K562 (cell line): Measurements from ENCODE around the gene SIX6. TPM values are rescaled to one million over a fixed set of nuclear protein-coding genes. Genes with fewer than 3 reads are reported as not detected.

ENCODE experiments used
- CBX5 ChIP-seq: IDR thresholded peaks from 2 replicates; pipeline ENCODE4 v1.6.1; 2014; ENCODE audit warnings: low read depth, borderline replicate concordance
- EP400 ChIP-seq: fragments of 450-650 bp; IDR thresholded peaks from 2 replicates; pipeline ENCODE4 v1.6.1; 2017; ENCODE audit warnings: antibody characterized with exemption, mild to moderate bottlenecking, moderate library complexity
- FOXP1 ChIP-seq: sonication (generic); formaldehyde crosslinking; IDR thresholded peaks from 2 replicates; pipeline ENCODE4 v1.8.0; 2022; ENCODE audit warnings: mild to moderate bottlenecking, missing genetic modification reagents
- HDAC3 ChIP-seq: fragments of 450-650 bp; IDR thresholded peaks from 2 replicates; pipeline ENCODE4 v1.6.1; 2018; ENCODE audit warnings: borderline replicate concordance, mild to moderate bottlenecking, moderate library complexity; ENCODE audit not compliant: partially characterized antibody
- HMGXB4 ChIP-seq: sonication (generic); formaldehyde crosslinking; IDR thresholded peaks from 2 replicates; pipeline ENCODE4 v1.8.1; 2023; ENCODE audit warnings: mild to moderate bottlenecking, missing genetic modification reagents
- NR3C1 ChIP-seq: sonication (generic); formaldehyde crosslinking; IDR thresholded peaks from 2 replicates; pipeline ENCODE4 v1.8.1; 2022; ENCODE audit warnings: missing genetic modification reagents
- PKNOX1 ChIP-seq: fragments of 450-650 bp; IDR thresholded peaks from 2 replicates; pipeline ENCODE4 v1.6.1; 2016
- POLR2H ChIP-seq: IDR thresholded peaks from 2 replicates; pipeline ENCODE4 v1.6.1; 2016; ENCODE audit warnings: missing genetic modification characterization, low read depth, mild to moderate bottlenecking, control low read depth, missing compliant biosample characterization, moderate library complexity
- RBM17 ChIP-seq: fragments of 200-400 bp; formaldehyde crosslinking; IDR thresholded peaks from 2 replicates; pipeline ENCODE4 v1.6.1; 2017; ENCODE audit warnings: low read depth, mild to moderate bottlenecking, low read length, borderline replicate concordance
- SIN3A ChIP-seq, 2 experiments: fragments of 150-350 bp in 1 of 2; IDR thresholded peaks; 2 replicates each; pipeline ENCODE4 v1.6.1; 2011 to 2016; ENCODE audit warnings: borderline replicate concordance in 2 of 2, low read depth in 2 of 2, low read length in 2 of 2, mild to moderate bottlenecking in 2 of 2, moderate library complexity in 2 of 2; ENCODE audit not compliant: control insufficient read depth in 1 of 2
- SMAD2 ChIP-seq: fragments of 150-350 bp; IDR thresholded peaks from 2 replicates; pipeline ENCODE4 v1.6.1; 2014; ENCODE audit warnings: low read depth, mild to moderate bottlenecking, low read length
- TOE1 ChIP-seq, 2 experiments: fragments of 450-650 bp in 1 of 2; sonication (generic) in 1 of 2; formaldehyde crosslinking in 1 of 2; IDR thresholded peaks; 2 replicates each; pipeline versions ENCODE4 v1.7.1 to v1.8.0; 2016 to 2022; ENCODE audit warnings: borderline replicate concordance in 2 of 2, mild to moderate bottlenecking in 2 of 2, antibody characterized with exemption in 1 of 2, inconsistent platforms in 1 of 2, low read depth in 1 of 2, missing genetic modification reagents in 1 of 2, moderate library complexity in 1 of 2
- ZBTB7A ChIP-seq: IDR thresholded peaks from 2 replicates; pipeline ENCODE4 v1.6.1; 2011; ENCODE audit warnings: low read depth, mild to moderate bottlenecking, low read length, moderate library complexity, borderline replicate concordance; ENCODE audit not compliant: control insufficient read depth
- ZFP1 ChIP-seq: fragments of 450-650 bp; formaldehyde crosslinking; IDR thresholded peaks from 2 replicates; pipeline ENCODE4 v1.4.0; 2020; ENCODE audit warnings: mild to moderate bottlenecking, mixed read lengths
- ZFPM2 ChIP-seq: fragments of 250-450 bp; sonication (Bioruptor Pico); IDR thresholded peaks from 2 replicates; pipeline ENCODE4 v1.5.1; 2022; ENCODE audit warnings: mild to moderate bottlenecking
- ZNF277 ChIP-seq: fragments of 250-450 bp; sonication (Bioruptor Pico); IDR thresholded peaks from 2 replicates; pipeline ENCODE4 v1.8.0; 2022; ENCODE audit warnings: inconsistent platforms, mild to moderate bottlenecking, moderate library complexity, borderline replicate concordance
- ZNF589 ChIP-seq: fragments of 200-800 bp; sonication (Bioruptor generic); IDR thresholded peaks from 2 replicates; pipeline ENCODE4 v1.6.1; 2016; ENCODE audit warnings: low read depth, missing genetic modification characterization, missing compliant biosample characterization
- ZSCAN29 ChIP-seq: fragments of 450-650 bp; IDR thresholded peaks from 2 replicates; pipeline ENCODE4 v1.6.1; 2017
- polyA plus RNA-seq, 8 experiments: library from polyadenylated mRNA; depleted of rRNA in 4 of 8; stranded (reverse) in 5 of 8; unstranded in 3 of 8; fragments of >200 nt; fragmentation: Nextera tagmentation in 2 of 8; fragmentation: Illumina TruSeq in 1 of 8; extraction: Ambion mirVana in 2 of 8; extraction: Trizol in 1 of 8; gene quantifications; 2 replicates each; pipeline versions ENCODE4 v1.2.1 to v1.2.3, GENCODE V29; 2011 to 2014; ENCODE audit warnings: inconsistent platforms in 1 of 8, missing spikeins in 1 of 8
- total RNA-seq, 7 experiments: library from RNA; depleted of rRNA in 6 of 7; stranded (reverse); fragments of >200 nt in 6 of 7; fragmentation: Illumina TruSeq in 2 of 7; extraction: Trizol in 2 of 7; gene quantifications; 2 replicates each; pipeline versions ENCODE4 v1.2.1 to v1.2.3, GENCODE V29; 2011 to 2021; ENCODE audit warnings: low replicate concordance in 1 of 7
- TF ChIP-seq, protein P1 (sequence below): fragments of 450-650 bp; IDR thresholded peaks from 2 replicates; pipeline ENCODE4 v1.6.1; 2018; ENCODE audit not compliant: partially characterized antibody

Gene SIX6
- total and polyA plus RNA-seq, 9 of the 15 experiments (the other 6 are each of a cell fraction or from before 2014, with no cell fraction given), result not detected

DNA sequence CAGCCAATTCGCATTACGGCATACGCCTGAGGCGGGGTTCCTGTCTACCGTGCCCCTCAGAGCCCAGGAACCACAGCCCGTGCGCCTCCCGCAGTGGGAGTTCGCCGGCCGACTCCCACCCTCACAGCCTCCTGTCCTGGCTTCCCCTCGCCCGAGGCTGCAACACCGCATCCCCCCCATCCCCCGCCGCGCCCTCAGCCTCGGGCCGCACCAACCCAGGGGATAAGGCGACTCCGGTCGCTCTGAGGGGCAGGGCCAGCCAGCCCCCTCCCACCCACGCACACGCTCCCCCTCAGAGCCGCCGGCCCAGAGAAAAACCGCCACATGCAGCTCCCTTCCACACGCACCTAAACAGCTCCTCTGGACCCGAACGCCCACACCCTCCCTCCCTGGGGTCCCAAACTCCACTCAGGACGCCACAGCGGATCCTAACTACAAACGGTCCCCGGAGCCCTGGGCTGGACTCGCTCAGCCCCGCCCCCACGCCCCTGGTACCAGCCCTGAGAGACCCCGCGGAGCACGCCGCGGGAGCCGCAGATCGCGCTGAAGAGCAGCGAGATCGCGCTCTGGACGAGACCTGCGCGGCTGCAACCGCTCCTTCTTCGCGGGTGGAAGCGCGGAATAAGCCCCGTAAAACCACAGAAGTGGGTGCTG is 23.2 kb upstream of the SIX6 start, which contains the start of gene C14orf39 (continued):
- TF ChIP-seq ZFP1, result no peak
- TF ChIP-seq HMGXB4 (CRISPR knock-in tag), result no peak
- peak; percentile 68 for TF ChIP-seq ZBTB7A
- peak; percentile 60; the same call in 1 of the 2 replicates for TF ChIP-seq POLR2H (tag)
- no peak for TF ChIP-seq RBM17
- no peak for TF ChIP-seq SMAD2
- TF ChIP-seq ZNF277, result no peak
- peak in 1 of 2 experiments; percentile 22; a peak in 1 of 4 replicates for TF ChIP-seq SIN3A (IDR thresholded peaks at IDR 0.05; ENCODE audit: borderline replicate concordance in 2 of 2, control insufficient read depth in 1 of 2, low read depth in 2 of 2, low read length in 2 of 2)
- no peak for TF ChIP-seq ZFPM2 (CRISPR knock-in tag)
- TF ChIP-seq, protein P1, sequence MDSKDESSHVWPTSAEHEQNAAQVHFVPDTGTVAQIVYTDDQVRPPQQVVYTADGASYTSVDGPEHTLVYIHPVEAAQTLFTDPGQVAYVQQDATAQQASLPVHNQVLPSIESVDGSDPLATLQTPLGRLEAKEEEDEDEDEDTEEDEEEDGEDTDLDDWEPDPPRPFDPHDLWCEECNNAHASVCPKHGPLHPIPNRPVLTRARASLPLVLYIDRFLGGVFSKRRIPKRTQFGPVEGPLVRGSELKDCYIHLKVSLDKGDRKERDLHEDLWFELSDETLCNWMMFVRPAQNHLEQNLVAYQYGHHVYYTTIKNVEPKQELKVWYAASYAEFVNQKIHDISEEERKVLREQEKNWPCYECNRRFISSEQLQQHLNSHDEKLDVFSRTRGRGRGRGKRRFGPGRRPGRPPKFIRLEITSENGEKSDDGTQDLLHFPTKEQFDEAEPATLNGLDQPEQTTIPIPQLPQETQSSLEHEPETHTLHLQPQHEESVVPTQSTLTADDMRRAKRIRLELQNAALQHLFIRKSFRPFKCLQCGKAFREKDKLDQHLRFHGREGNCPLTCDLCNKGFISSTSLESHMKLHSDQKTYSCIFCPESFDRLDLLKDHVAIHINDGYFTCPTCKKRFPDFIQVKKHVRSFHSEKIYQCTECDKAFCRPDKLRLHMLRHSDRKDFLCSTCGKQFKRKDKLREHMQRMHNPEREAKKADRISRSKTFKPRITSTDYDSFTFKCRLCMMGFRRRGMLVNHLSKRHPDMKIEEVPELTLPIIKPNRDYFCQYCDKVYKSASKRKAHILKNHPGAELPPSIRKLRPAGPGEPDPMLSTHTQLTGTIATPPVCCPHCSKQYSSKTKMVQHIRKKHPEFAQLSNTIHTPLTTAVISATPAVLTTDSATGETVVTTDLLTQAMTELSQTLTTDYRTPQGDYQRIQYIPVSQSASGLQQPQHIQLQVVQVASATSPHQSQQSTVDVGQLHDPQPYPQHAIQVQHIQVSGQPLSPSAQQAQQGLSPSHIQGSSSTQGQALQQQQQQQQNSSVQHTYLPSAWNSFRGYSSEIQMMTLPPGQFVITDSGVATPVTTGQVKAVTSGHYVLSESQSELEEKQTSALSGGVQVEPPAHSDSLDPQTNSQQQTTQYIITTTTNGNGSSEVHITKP, result peak; percentile 21
- TF ChIP-seq PKNOX1, result no peak
- TF ChIP-seq ZSCAN29, result no peak
- TF ChIP-seq NR3C1, result no peak
- no peak for TF ChIP-seq HDAC3
- no peak for TF ChIP-seq FOXP1
- TF ChIP-seq CBX5, result 0 out of 2 replicates have a peak, but pooled peaks have one; percentile 5
- TF ChIP-seq ZNF589 (CRISPR knock-in tag), result no peak
- peak; percentile 80 for TF ChIP-seq EP400
- no peak for TF ChIP-seq TOE1 (IDR thresholded peaks at IDR 0.05; ENCODE audit: borderline replicate concordance)
- no peak for TF ChIP-seq TOE1 (CRISPR knock-in tag; IDR thresholded peaks at IDR 0.05; ENCODE audit: borderline replicate concordance, low read depth)
